Tibial nerve (tissue), 4 donors: ENCODE measurements around the gene ZNF184.

Experiments used
- CTCF ChIP-seq, 5 experiments: fragments of 200-600 bp in 3 of 5; fragments of 450-650 bp in 2 of 5; sonication (generic) in 3 of 5; IDR thresholded peaks; one replicate each; pipeline ENCODE4 v1.5.1; 2016 to 2019; ENCODE audit warnings: antibody characterized with exemption in 5 of 5, mild to moderate bottlenecking in 3 of 5, moderate library complexity in 2 of 5
- EP300 ChIP-seq, 2 donors: sonication (generic); formaldehyde crosslinking; IDR thresholded peaks; one replicate each; pipeline ENCODE4 v1.6.1; 2017; ENCODE audit warnings: antibody characterized with exemption in 2 of 2, mild to moderate bottlenecking in 1 of 2
- POLR2A ChIP-seq, 2 donors: fragments of 450-650 bp; IDR thresholded peaks; one replicate each; pipeline ENCODE4 v1.6.1; 2017; ENCODE audit warnings: antibody characterized with exemption in 2 of 2, mild to moderate bottlenecking in 2 of 2, moderate library complexity in 2 of 2

DNA sequence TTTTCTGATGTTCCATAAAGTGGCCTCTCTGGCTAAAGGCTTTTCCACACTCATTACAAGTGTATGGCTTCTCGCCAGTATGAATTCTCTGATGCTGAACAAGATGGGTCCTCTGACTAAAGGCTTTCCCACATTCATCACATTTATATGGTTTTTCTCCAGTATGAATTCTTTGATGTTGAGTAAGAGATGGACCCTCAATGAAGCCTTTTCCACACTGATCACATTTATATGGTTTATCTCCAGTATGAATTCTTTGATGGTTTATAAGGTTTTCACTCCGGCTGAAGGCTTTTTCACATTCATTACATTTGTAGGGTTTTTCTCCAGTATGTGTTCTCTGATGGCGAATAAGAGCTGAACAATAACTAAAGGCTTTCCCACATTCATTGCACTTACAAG lies 20.4 kb downstream of the ZNF184 start:
- TF ChIP-seq CTCF (IDR thresholded peaks at IDR 0.05) (no peak), POLR2A (IDR thresholded peaks at IDR 0.05) (no peak), EP300 (IDR thresholded peaks at IDR 0.05) (no peak)
